Right ventricle myocardium inferior (tissue), 1 donor: Measurements from ENCODE around the gene PYROXD2. TPM values are rescaled to one million over a fixed set of nuclear protein-coding genes. Genes with fewer than 3 reads are reported as not detected.
A peak's percentile ranks its signal among the peaks of the same experiment; 100 is the strongest.

ENCODE experiments used
- ATAC-seq: fragments of 200-7000 bp; cut with Tn5 transposase; one replicate; pipeline ENCODE4 v1.9.1; 2020; ENCODE audit warnings: mild to moderate bottlenecking, moderate library complexity
- DNase-seq: peaks from one replicate; pipeline ENCODE4 v3.0.0; 2021; ENCODE audit errors: missing footprints
- intact Hi-C: fragments of 100-400 bp; cut with DNase I; formaldehyde crosslinking; loops from one replicate; pipeline ENCODE4 v1.11.0; 2022
- total RNA-seq: library from RNA; stranded (reverse); fragmentation: NEBNext Ultra II Directional; extraction: Animal tissue kit (Norgen Biotek cat#: 25700); gene quantifications from one replicate; pipeline ENCODE4 v1.2.1, GENCODE V29; 2021
- donor health status: DM: no; HTN: yes; CAD: no; lungs with severe emphysema.

The PYROXD2 gene
- total RNA-seq, 1 donor from 2014 or later, result 10.7 TPM

- ATAC-seq, result no peak
- intact Hi-C loops, result no loop called here
- DNase-seq, result no peak
Measured at GRCh38 chr10:98377536-98377935, 37.4 kb downstream of the PYROXD2 start.

- no peak for ATAC-seq
- DNase-seq, result no peak
- intact Hi-C loops, result no loop called here
Measured at GRCh38 chr10:98377001-98377400, 38.0 kb downstream of the PYROXD2 start.

GRCh38 chr10:98376485-98376884 is 38.5 kb downstream of the PYROXD2 start:
- intact Hi-C loops, result no loop called here
- ATAC-seq (no peak), DNase-seq (no peak)

GRCh38 chr10:98374217-98374985 is 40.6 kb downstream of the PYROXD2 start:
- ATAC-seq, result no peak

GRCh38 chr10:98373260-98374040 is 41.5 kb downstream of the PYROXD2 start:
- ATAC-seq, result no peak
- intact Hi-C loops, result no loop called here

More at GRCh38 chr10:98374217-98374985, 40.6 kb downstream of the PYROXD2 start:
- DNase-seq, result no peak
- intact Hi-C loops, result no loop called here

GRCh38 chr10:98370831-98371820 is 43.9 kb downstream of the PYROXD2 start:
- no peak for ATAC-seq
- no peak for DNase-seq
- intact Hi-C loops, result no loop called here

More at GRCh38 chr10:98373260-98374040, 41.5 kb downstream of the PYROXD2 start:
- DNase-seq, result no peak

- no peak for DNase-seq
- intact Hi-C loops, result no loop called here
- no peak for ATAC-seq
Measured at GRCh38 chr10:98369801-98370200, 45.2 kb downstream of the PYROXD2 start.

- no peak for ATAC-seq
Measured at GRCh38 chr10:98368644-98369043, 46.3 kb downstream of the PYROXD2 start.

GRCh38 chr10:98367604-98368451 is 47.2 kb downstream of the PYROXD2 start:
- ATAC-seq, result no peak
- intact Hi-C loops, result no loop called here
- DNase-seq, result no peak

More at GRCh38 chr10:98368644-98369043, 46.3 kb downstream of the PYROXD2 start:
- DNase-seq, result no peak
- intact Hi-C loops, result no loop called here

GRCh38 chr10:98366062-98366530 is 48.9 kb downstream of the PYROXD2 start:
- intact Hi-C loops, result no loop called here
- ATAC-seq, result no peak
- DNase-seq, result no peak

GRCh38 chr10:98365406-98366061 is 49.4 kb downstream of the PYROXD2 start:
- ATAC-seq (no peak), DNase-seq (no peak)
- intact Hi-C loops, result no loop called here

GRCh38 chr10:98364432-98365102 is 50.4 kb downstream of the PYROXD2 start:
- intact Hi-C loops, result no loop called here
- no peak for DNase-seq
- ATAC-seq, result no peak

GRCh38 chr10:98363220-98363619 is 51.8 kb downstream of the PYROXD2 start:
- intact Hi-C loops, result no loop called here
- no peak for DNase-seq
- ATAC-seq, result no peak

- ATAC-seq (peak; percentile 97), DNase-seq (peak; percentile 86)
- intact Hi-C loops, result no loop called here
Measured at GRCh38 chr10:98361131-98362025, 53.6 kb downstream of the PYROXD2 start.

- DNase-seq, result no peak
- no peak for ATAC-seq
- intact Hi-C loops, result no loop called here
Measured at GRCh38 chr10:98357194-98357822, 57.7 kb downstream of the PYROXD2 start.
